Measurements from ENCODE around the gene PXYLP1.

Gene PXYLP1

DNA sequence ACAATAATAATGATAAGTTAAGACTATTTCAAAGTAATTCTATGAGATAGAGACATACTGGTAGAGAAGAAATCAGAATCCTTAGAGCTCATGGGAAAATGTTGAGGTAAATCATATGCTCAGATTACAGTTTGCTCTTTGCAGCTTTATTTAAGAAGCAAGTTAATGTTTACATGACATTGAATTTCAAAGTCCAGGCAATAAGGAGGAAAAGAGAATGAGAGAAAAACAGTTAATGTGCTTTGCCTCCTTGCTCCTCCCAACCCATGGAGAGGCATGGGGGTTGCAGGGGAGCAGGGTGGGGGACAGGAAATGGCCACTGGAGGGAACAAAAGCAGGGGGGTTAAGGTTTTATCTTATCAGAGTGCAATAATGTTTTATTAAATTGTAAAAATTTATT is 94.5 kb downstream of the PXYLP1 start:
- no peak for DNase-seq (ENCODE audit: low read depth in 2 of 2)

- DNase-seq (ENCODE audit: low read depth in 2 of 2): no peak
Measured at GRCh38 chr3:141326626-141327025, 95.0 kb downstream of the PXYLP1 start.

GRCh38 chr3:141328286-141329166 is 96.9 kb downstream of the PXYLP1 start:
- no peak for DNase-seq (ENCODE audit: low read depth in 2 of 2)

GRCh38 chr3:141330235-141330634 is 98.6 kb downstream of the PXYLP1 start:
- DNase-seq (ENCODE audit: low read depth in 2 of 2): no peak

GRCh38 chr3:141330718-141331376 is 99.2 kb downstream of the PXYLP1 start:
- no peak for DNase-seq (ENCODE audit: low read depth in 2 of 2)

DNA sequence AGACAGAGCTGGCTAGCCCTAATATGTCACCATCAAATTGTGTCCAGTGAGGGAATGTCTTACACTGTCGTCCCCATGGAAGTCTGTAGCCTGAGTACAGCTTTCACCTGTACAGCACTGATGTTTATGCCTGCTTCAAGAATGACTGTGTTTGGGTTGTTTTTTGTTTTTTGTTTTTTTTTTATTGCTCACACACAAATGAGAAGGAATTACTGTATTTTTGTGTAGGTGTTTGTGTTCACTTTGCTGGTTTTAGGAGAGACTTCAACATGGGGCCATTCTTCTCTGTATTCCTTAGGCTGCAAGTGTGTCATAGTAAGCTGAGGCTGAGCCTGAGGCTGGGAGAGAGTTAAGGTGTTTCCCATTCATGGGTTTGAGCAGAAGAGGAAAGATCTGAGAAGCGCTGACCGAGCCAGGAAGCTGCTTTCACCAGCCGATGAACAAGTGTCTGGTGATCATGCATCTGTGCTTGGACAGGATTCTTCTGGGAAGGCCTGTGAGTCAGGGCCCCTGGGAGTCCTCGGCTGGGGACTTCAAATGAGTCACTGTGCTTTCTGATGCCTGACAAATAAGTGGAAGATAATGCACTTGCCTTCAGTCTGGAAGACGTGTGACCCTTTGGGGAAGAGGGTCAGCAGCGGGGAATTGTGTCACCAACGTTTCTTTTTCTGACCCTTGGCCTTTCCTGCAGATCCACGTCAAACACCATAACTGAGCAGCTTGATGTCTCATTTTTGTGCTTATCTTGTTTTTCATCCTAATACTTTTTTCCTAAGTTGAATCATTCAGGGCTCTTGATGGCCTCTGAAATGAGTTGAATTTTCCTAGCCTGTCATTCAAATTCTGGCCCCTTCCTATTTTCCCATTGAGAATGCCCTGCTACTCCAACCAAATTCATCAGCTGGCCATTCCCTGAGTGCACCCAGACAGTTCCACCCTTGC is 100.0 kb downstream of the PXYLP1 start:
- no peak for DNase-seq (ENCODE audit: low read depth in 2 of 2)

DNA sequence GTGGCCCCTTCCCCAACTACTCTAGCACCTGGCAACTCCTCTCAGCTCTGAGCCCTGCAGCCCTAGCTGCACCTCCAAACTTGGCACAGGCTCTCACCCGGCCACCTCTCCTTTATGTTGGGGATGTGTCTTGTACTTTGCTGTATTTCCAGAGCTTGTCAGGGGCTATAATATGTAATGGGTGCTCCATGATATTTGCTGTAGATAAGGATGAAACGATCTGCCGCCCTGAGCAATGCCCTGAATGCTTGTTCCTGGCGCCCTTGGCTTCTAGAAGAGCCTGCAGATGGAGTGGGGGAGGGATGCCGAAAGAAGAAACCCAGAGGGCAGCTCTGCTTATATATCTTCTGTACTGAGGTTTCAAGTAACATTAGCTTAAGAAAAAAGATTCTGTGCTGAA is 100.8 kb downstream of the PXYLP1 start:
- no peak for DNase-seq (ENCODE audit: low read depth in 2 of 2)

DNA sequence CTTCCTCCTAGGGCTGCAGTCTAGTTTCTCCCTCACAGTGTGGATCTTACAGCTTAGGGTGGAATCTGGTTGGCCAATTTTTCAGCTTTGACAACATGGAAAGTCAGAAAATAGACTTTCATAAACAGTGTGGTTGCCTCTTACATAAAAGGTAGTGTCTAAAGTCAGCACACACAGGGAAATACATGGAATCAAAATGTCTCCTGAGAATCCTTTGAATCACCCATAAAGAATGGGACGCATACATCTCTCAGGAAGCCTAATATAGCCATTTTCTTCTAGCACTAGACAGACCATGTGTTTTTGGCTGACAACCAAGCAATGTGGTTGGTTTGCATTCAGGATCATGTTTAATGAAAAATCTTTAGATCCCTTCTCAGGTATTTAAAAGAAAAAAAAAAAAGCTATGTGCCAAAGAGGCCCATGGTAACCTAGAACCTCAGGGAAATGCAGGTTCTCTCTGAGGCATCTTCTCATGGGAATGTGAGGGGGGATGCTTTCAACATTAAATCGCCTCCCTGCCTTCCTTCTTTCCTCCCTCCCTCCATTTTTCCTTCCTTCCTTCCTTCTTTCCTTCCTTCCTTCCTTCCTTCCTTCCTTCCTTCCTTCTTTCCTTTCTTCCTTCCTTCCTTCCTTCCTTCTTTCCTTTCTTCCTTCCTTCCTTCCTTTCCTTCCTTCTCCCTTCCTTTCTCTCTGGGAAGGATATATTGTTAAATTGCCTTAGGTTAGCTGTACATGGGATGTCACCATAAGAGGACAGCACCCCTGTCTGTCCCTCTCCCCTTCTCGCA is 102.4 kb downstream of the PXYLP1 start:
- DNase-seq (ENCODE audit: low read depth in 2 of 2): no peak

- no peak for DNase-seq (ENCODE audit: low read depth in 2 of 2)
Measured at GRCh38 chr3:141334627-141335250, 103.1 kb downstream of the PXYLP1 start.

GRCh38 chr3:141335531-141336061 is 104.0 kb downstream of the PXYLP1 start:
- no peak for DNase-seq (ENCODE audit: low read depth in 2 of 2)

- DNase-seq (ENCODE audit: low read depth in 2 of 2): no peak
Measured at GRCh38 chr3:141336672-141337522, 105.3 kb downstream of the PXYLP1 start.

- DNase-seq (ENCODE audit: low read depth in 2 of 2): no peak
Measured at GRCh38 chr3:141337523-141337854, 105.9 kb downstream of the PXYLP1 start.

- no peak for DNase-seq (ENCODE audit: low read depth in 2 of 2)
Measured at GRCh38 chr3:141337991-141338390, 106.4 kb downstream of the PXYLP1 start.

GRCh38 chr3:141338881-141339280 is 107.3 kb downstream of the PXYLP1 start:
- no peak for DNase-seq (ENCODE audit: low read depth in 2 of 2)

DNA sequence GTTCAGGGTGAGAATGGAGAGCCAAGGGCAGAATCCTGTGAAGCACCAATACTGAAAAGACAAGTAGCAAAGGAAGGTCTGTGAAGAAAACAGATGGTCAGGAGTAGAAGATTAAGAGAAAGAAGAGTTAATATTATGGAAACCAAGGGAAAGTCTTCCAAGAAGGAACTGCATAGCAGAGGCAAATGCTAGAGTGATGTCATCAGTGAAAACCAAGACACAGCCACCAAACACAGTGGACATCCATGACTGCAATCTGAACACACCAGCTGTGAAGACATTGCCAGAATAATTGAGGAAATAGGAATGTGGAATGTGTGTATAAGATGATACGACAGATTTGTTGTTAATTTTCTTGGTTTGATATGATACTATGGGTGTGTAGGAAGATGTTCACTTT is 109.9 kb downstream of the PXYLP1 start:
- no peak for DNase-seq (ENCODE audit: low read depth in 2 of 2)

GRCh38 chr3:141342386-141342785 is 110.8 kb downstream of the PXYLP1 start:
- no peak for DNase-seq (ENCODE audit: low read depth in 2 of 2)

DNA sequence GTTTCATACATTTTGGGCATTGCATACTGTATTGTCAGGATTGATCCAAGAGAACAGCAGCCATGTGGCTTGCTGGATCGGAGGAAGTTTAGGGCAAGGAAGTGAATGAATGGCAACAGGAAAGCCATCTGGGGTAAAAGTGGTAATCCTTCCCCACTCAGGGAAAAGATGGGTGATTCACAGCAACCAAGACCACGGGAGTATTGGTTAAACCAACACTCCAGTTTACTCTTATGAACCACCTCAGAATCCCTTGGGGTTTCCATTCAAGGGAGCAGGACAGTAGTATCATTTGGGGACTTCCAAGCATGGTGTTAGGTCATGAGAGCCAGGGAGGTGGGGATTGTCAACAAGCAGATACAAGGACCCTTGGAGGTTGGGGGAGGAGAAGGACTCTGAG is 111.5 kb downstream of the PXYLP1 start:
- DNase-seq (ENCODE audit: low read depth in 2 of 2): no peak

DNA sequence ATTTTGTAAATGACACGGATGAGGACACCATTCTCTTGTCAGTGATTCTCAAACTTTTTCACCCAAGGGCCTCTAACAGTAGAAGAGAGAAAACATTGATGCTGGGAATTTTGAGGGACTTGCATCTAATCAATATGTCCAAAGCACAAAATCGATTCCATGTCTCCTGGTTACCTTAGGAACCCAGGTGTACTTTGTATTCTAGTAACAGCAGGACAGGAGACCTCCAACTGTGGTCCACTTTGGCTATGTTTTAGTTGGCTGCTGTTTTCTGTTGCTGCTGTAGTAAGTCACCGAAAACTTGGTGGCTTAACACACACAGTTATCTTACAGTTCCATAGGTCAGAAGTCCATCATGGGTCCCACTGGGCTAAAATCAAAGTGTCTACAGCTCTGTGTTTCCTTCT is 112.2 kb downstream of the PXYLP1 start:
- no peak for DNase-seq (ENCODE audit: low read depth in 2 of 2)
